HepG2 (cell line): ENCODE measurements around the gene ZSWIM5. TPM values are rescaled to one million over a fixed set of nuclear protein-coding genes. Genes with fewer than 3 reads are reported as not detected.
"Not testable (repeated sequence)": the region's sequence is repeated elsewhere in the genome, so short reads cannot be mapped to it uniquely, and the experiment has no call there.

ENCODE experiments used
- ATAC-seq: fragments of 200-7000 bp; cut with Tn5 transposase; 3 replicates; pipeline ENCODE4 v1.9.1; 2020; ENCODE audit warnings: mild to moderate bottlenecking, moderate library complexity
- BruUV-seq: library from RNA; stranded (reverse); fragments of 400-500 nt; replicated peaks from 2 replicates; lab custom pipeline; 2021; lab: Mats Ljungman, UMichigan
- CTCF ChIA-PET: fragments of 300-600 bp; formaldehyde crosslinking; extraction: SDS; loops from one replicate; lab custom pipeline; 2021; ENCODE audit warnings: low total read pairs, inconsistent platforms, low intra/inter-chr PET ratio; lab: Yijun Ruan, JAX
- POLR2A ChIA-PET: fragments of 350-600 bp; sonication (Branson Sonifier 250); formaldehyde crosslinking; loops from one replicate; lab custom pipeline; 2020; ENCODE audit warnings: antibody characterized with exemption, inconsistent platforms; lab: Yijun Ruan, JAX
- DNase-seq: peaks from one replicate; pipeline ENCODE4 v3.0.0-alpha.2; 2015; ENCODE audit warnings: low spot score
- FAIRE-seq: peaks from 3 replicates; lab custom pipeline; 2011; peaks lifted over from hg19 to GRCh38; lab: Jason Lieb, UNC
- H2AFZ ChIP-seq: one replicate; pipeline ENCODE4 v1.6.1; 2011; ENCODE audit warnings: low read length, inconsistent platforms
- H3K27ac ChIP-seq: fragments of 300-600 bp; 3 replicates; pipeline ENCODE4 v1.8.0; 2011; ENCODE audit warnings: mixed run types, mild to moderate bottlenecking, mixed read lengths, low read length, inconsistent platforms; ENCODE audit not compliant: insufficient read depth; ENCODE audit errors: extremely low read length
- H3K27me3 ChIP-seq, 2 experiments: fragments of 200-600 bp in 1 of 2; 2 replicates in 1 of 2; 3 replicates in 1 of 2; pipeline versions ENCODE4 v1.6.0 to v1.8.0; 2011; ENCODE audit warnings: low read length in 2 of 2, mild to moderate bottlenecking in 2 of 2, moderate library complexity in 2 of 2, inconsistent platforms in 1 of 2; ENCODE audit not compliant: insufficient read depth in 2 of 2, control insufficient read depth in 1 of 2
- H3K36me3 ChIP-seq, 2 experiments: fragments of 200-600 bp in 1 of 2; replicated peaks in 1 of 2; 2 replicates in 1 of 2; 3 replicates in 1 of 2; pipeline versions ENCODE4 v1.5.1 to v1.8.0; 2011; ENCODE audit warnings: low read length in 2 of 2, inconsistent platforms in 1 of 2; ENCODE audit not compliant: insufficient read depth in 2 of 2, control insufficient read depth in 1 of 2
- H3K4me1 ChIP-seq: 2 replicates; pipeline ENCODE4 v1.5.1; 2012; ENCODE audit warnings: low read length, inconsistent platforms; ENCODE audit not compliant: insufficient read depth
- H3K4me2 ChIP-seq: 2 replicates; pipeline ENCODE4 v1.6.0; 2011; ENCODE audit warnings: low read depth, low read length, inconsistent platforms
- H3K4me3 ChIP-seq, 3 experiments: fragments of 200-600 bp in 1 of 3; sonication (generic), shearing (Covaris generic) in 1 of 3; replicated peaks in 1 of 3; 2 replicates each; pipeline ENCODE4 v1.5.1; 2011 to 2016; ENCODE audit warnings: low read length in 3 of 3, inconsistent platforms in 2 of 3, low read depth in 2 of 3, mild to moderate bottlenecking in 2 of 3, control low read depth in 1 of 3, mixed read lengths in 1 of 3; ENCODE audit not compliant: insufficient read depth in 1 of 3
- H3K79me2 ChIP-seq: one replicate; pipeline ENCODE4 v1.6.1; 2011; ENCODE audit warnings: low read length, inconsistent platforms; ENCODE audit not compliant: insufficient read depth
- H3K9ac ChIP-seq: 2 replicates; pipeline ENCODE4 v1.6.0; 2011; ENCODE audit warnings: mild to moderate bottlenecking, low read depth, low read length, inconsistent platforms; ENCODE audit not compliant: insufficient read depth
- H3K9me3 ChIP-seq: 2 replicates; pipeline ENCODE4 v1.5.1; 2012; ENCODE audit warnings: mild to moderate bottlenecking, low read length
- H4K20me1 ChIP-seq: 2 replicates; pipeline ENCODE4 v1.6.0; 2011; ENCODE audit warnings: inconsistent platforms, mild to moderate bottlenecking, low read length, moderate library complexity; ENCODE audit not compliant: insufficient read depth
- ADNP ChIP-seq: sonication (generic); formaldehyde crosslinking; IDR thresholded peaks from 2 replicates; pipeline ENCODE4 v1.4.0; 2020; ENCODE audit warnings: missing genetic modification reagents
- ARHGAP35 ChIP-seq: sonication (generic); formaldehyde crosslinking; IDR thresholded peaks from 2 replicates; pipeline ENCODE4 v1.9.0; 2022; ENCODE audit warnings: mild to moderate bottlenecking, inconsistent platforms, moderate library complexity, missing genetic modification reagents, borderline replicate concordance
- ARNTL ChIP-seq: sonication (generic); formaldehyde crosslinking; IDR thresholded peaks from 2 replicates; pipeline ENCODE4 v1.4.0; 2020; ENCODE audit warnings: mild to moderate bottlenecking, missing genetic modification reagents
- DNMT3B ChIP-seq: conservative IDR thresholded peaks from 2 replicates; pipeline ENCODE4 v1.6.1; 2016; ENCODE audit warnings: missing biosample characterization, control low read depth
- NFE2L2 ChIP-seq: fragments of 150-350 bp; IDR thresholded peaks from 2 replicates; pipeline ENCODE4 v1.6.1; 2014; ENCODE audit warnings: low read length
- PHB2 ChIP-seq: fragments of 450-650 bp; IDR thresholded peaks from 2 replicates; pipeline ENCODE4 v1.6.1; 2018; ENCODE audit not compliant: partially characterized antibody
- PHF8 ChIP-seq: sonication (generic); formaldehyde crosslinking; IDR thresholded peaks from 2 replicates; pipeline ENCODE4 v1.5.0; 2020; ENCODE audit warnings: missing genetic modification reagents
- ZNF44 ChIP-seq: sonication (generic); formaldehyde crosslinking; IDR thresholded peaks from 2 replicates; pipeline ENCODE4 v1.5.1; 2020; ENCODE audit warnings: mild to moderate bottlenecking, missing genetic modification reagents
- ZNF563 ChIP-seq: sonication (generic); formaldehyde crosslinking; IDR thresholded peaks from 2 replicates; pipeline ENCODE4 v1.8.0; 2022; ENCODE audit warnings: mild to moderate bottlenecking, moderate library complexity, missing genetic modification reagents
- ZNF891 ChIP-seq: sonication (generic); formaldehyde crosslinking; IDR thresholded peaks from 2 replicates; pipeline ENCODE4 v1.5.0; 2020; ENCODE audit warnings: mild to moderate bottlenecking, missing genetic modification reagents
- WGBS: methylation state at CpG from one replicate; pipeline ENCODE4 v1.1.6; 2017; ENCODE audit warnings: low lambda C conversion rate; 5-methylcytosine and 5-hydroxymethylcytosine counted together
- in situ Hi-C: cut with HindIII; loops from 2 replicates; pipeline ENCODE4 v1.10.0; 2017; ENCODE audit warnings: low pct_unique_long_range_greater_than_20kb; ENCODE audit not compliant: extremely low pct_ligation_motif_present
- intact Hi-C: fragments of 100-400 bp; cut with micrococcal nuclease; formaldehyde crosslinking; loops from one replicate; pipeline ENCODE4 v1.10.0; 2022; ENCODE audit not compliant: unreplicated experiment
- polyA plus RNA-seq, 8 experiments: library from polyadenylated mRNA; depleted of rRNA in 3 of 8; stranded (reverse) in 7 of 8; unstranded in 1 of 8; fragments of >200 nt; fragmentation: Illumina TruSeq in 4 of 8; extraction: Trizol in 4 of 8; gene quantifications; 2 replicates each; pipeline versions ENCODE4 v1.2.1 to v1.2.3, GENCODE V29; 2011 to 2016; ENCODE audit warnings: low read depth in 4 of 8, missing spikeins in 1 of 8, mixed read lengths in 1 of 8; ENCODE audit not compliant: insufficient read depth in 1 of 8
- total RNA-seq, 5 experiments: library from RNA; depleted of rRNA; stranded (reverse); fragments of >200 nt; fragmentation: Illumina TruSeq; extraction: Trizol; gene quantifications; 2 replicates each; pipeline ENCODE4 v1.2.3, GENCODE V29; 2016; ENCODE audit warnings: low read depth in 1 of 5
- TF ChIP-seq, protein P1 (sequence below): sonication (generic); formaldehyde crosslinking; IDR thresholded peaks from 2 replicates; pipeline ENCODE4 v1.5.0; 2020; ENCODE audit warnings: missing genetic modification reagents, mild to moderate bottlenecking, borderline replicate concordance
- TF ChIP-seq, protein P2 (sequence below): sonication (generic); formaldehyde crosslinking; IDR thresholded peaks from 2 replicates; pipeline ENCODE4 v1.4.0; 2020; ENCODE audit warnings: missing genetic modification reagents
- TF ChIP-seq, protein P3 (sequence below), 2 experiments: sonication (generic) in 1 of 2; formaldehyde crosslinking in 1 of 2; IDR thresholded peaks; 2 replicates each; pipeline versions ENCODE4 v1.4.0 to v1.6.1; 2016 to 2020; ENCODE audit warnings: borderline replicate concordance in 1 of 2, low read depth in 1 of 2, mild to moderate bottlenecking in 1 of 2, missing genetic modification reagents in 1 of 2

ZSWIM5 gene
- total and polyA plus RNA-seq, 2 of the 13 experiments (the other 11 are each of a cell fraction or from before 2014, with no cell fraction given): 11.0 to 20.6 TPM

DNA sequence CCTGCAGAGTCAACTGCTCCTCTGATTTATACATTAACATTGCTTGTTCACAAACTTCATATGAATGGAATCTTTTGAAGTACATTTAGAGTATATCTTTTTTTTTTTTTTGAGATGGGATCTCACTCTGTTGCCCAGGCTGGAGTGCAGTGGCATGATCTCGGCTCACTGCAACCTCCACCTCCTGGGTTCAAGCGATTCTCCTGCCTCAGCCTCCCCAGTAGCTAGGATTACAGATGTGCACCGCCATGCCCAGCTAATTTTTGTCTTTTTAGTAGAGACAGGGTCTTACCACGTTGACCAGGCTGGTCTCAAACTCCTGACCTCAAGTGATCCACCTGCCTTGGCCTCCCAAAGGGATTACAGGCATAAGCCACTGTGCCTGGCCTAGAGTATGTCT is 229.0 kb downstream of the ZSWIM5 start:
- H3K4me3 ChIP-seq, POLR2A ChIA-PET, FAIRE-seq, H3K4me1 ChIP-seq, H3K79me2 ChIP-seq, H3K27me3 ChIP-seq, intact Hi-C loops, DNase-seq, H2AFZ ChIP-seq, in situ Hi-C loops, H3K4me2 ChIP-seq, H4K20me1 ChIP-seq, H3K9me3 ChIP-seq, H3K27ac ChIP-seq, H3K9ac ChIP-seq, CTCF ChIA-PET, BruUV-seq, ATAC-seq: not testable (repeated sequence)
- WGBS: 94% methylated on average over 4 of the region's 4 CpGs
- H3K36me3 ChIP-seq: peaks cover 7 to 37% of the 10 kb centered on the region in 2 experiments; a peak in 4 of 5 replicates

DNA sequence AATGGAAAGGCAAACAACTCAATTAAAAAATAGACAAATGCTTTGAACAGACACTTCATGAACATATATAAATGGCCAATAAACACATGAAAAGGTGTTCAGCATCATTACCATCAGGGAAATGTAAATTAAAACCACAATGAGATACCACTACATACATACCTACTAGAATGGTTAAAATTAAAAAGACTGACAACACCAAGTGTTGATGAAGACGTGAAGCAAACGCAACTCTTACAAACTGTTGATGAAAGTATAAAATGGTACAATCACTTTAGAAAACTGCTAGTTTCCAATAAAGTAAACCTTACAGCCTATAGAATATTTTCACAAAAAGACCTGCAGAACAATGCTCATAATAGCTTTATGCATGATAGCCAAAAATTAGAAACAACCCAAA is 230.2 kb downstream of the ZSWIM5 start:
- BruUV-seq: no TSS peak
- Histone ChIP-seq H3K4me1 (no peaks in the 10 kb centered on the region), H4K20me1 (no peaks in the 10 kb centered on the region), H3K4me2 (no peak overlapping the region), H3K27ac (no peak overlapping the region), H3K9ac (no peak overlapping the region), H3K9me3 (no peaks in the 10 kb centered on the region), H3K4me3 (no peak overlapping the region), H2AFZ (no peak overlapping the region), H3K36me3 (peaks cover 7 to 37% of the 10 kb centered on the region in 2 experiments; a peak in 4 of 5 replicates), H3K79me2 (no peaks in the 10 kb centered on the region), H3K27me3 (no peaks in the 10 kb centered on the region)
- no peak for DNase-seq
- intact Hi-C loops: no loop called here
- ChIA-PET CTCF (no interaction called here), POLR2A (no interaction called here)
- FAIRE-seq: no peak
- no peak for ATAC-seq
- in situ Hi-C loops: no loop called here
- 99% methylated on average over 2 of the region's 2 CpGs for WGBS
- no peak for TF ChIP-seq ZNF44
- TF ChIP-seq ARHGAP35 (CRISPR knock-in tag): no peak
- TF ChIP-seq ZNF891 (CRISPR knock-in tag): no peak
- TF ChIP-seq, protein P1, sequence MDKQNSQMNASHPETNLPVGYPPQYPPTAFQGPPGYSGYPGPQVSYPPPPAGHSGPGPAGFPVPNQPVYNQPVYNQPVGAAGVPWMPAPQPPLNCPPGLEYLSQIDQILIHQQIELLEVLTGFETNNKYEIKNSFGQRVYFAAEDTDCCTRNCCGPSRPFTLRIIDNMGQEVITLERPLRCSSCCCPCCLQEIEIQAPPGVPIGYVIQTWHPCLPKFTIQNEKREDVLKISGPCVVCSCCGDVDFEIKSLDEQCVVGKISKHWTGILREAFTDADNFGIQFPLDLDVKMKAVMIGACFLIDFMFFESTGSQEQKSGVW: no peak
- TF ChIP-seq, protein P2, sequence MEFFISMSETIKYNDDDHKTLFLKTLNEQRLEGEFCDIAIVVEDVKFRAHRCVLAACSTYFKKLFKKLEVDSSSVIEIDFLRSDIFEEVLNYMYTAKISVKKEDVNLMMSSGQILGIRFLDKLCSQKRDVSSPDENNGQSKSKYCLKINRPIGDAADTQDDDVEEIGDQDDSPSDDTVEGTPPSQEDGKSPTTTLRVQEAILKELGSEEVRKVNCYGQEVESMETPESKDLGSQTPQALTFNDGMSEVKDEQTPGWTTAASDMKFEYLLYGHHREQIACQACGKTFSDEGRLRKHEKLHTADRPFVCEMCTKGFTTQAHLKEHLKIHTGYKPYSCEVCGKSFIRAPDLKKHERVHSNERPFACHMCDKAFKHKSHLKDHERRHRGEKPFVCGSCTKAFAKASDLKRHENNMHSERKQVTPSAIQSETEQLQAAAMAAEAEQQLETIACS (CRISPR knock-in tag): no peak
- TF ChIP-seq PHB2: no peak
- TF ChIP-seq, protein P3, sequence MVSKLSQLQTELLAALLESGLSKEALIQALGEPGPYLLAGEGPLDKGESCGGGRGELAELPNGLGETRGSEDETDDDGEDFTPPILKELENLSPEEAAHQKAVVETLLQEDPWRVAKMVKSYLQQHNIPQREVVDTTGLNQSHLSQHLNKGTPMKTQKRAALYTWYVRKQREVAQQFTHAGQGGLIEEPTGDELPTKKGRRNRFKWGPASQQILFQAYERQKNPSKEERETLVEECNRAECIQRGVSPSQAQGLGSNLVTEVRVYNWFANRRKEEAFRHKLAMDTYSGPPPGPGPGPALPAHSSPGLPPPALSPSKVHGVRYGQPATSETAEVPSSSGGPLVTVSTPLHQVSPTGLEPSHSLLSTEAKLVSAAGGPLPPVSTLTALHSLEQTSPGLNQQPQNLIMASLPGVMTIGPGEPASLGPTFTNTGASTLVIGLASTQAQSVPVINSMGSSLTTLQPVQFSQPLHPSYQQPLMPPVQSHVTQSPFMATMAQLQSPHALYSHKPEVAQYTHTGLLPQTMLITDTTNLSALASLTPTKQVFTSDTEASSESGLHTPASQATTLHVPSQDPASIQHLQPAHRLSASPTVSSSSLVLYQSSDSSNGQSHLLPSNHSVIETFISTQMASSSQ (IDR thresholded peaks at IDR 0.05; ENCODE audit: low read depth): no peak
- TF ChIP-seq, protein P3 (CRISPR knock-in tag; IDR thresholded peaks at IDR 0.05; ENCODE audit: borderline replicate concordance): no peak
- TF ChIP-seq DNMT3B (CRISPR knock-in tag): no peak
- TF ChIP-seq PHF8 (CRISPR knock-in tag): no peak
- no peak for TF ChIP-seq ZNF563 (CRISPR knock-in tag)
- TF ChIP-seq ARNTL (CRISPR knock-in tag): no peak
- TF ChIP-seq ADNP (CRISPR knock-in tag): no peak
- TF ChIP-seq NFE2L2: no peak
